Measurements from ENCODE around the gene FAM135A. TPM values are rescaled to one million over a fixed set of nuclear protein-coding genes. Genes with fewer than 3 reads are reported as not detected.

FAM135A gene
- polyA plus RNA-seq, 1 experiment = 2.9 TPM

DNA sequence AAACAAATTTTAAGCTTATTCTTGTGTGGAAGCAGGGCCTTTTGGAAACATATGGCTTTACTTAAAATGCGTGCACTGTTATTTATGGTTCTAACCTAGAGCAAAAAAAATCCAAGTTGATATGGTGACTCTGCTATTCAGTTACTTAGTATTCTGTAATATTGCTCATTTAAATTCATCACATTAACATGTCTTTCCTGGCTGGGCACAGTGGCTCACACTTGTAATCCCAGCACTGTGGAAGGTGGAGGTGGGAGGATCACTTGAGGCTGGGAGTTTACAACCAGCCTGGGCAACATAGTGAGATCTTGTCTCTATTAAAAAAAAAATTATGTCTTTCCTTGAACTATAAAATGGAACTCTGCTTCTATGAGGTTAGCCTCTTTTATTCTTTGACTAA is 95.6 kb downstream of the FAM135A start:
- POLR2A ChIA-PET = no interaction called here
- Histone ChIP-seq H3K4me3 (ENCODE audit: low read depth, low read length) (no peak overlapping the region), H3K27me3 (ENCODE audit: control insufficient read depth, insufficient read depth, low read length) (no peaks in the 10 kb centered on the region), H3K36me3 (ENCODE audit: control insufficient read depth, insufficient read depth, low read length) (no peaks in the 10 kb centered on the region)
- TF ChIP-seq, protein P1, sequence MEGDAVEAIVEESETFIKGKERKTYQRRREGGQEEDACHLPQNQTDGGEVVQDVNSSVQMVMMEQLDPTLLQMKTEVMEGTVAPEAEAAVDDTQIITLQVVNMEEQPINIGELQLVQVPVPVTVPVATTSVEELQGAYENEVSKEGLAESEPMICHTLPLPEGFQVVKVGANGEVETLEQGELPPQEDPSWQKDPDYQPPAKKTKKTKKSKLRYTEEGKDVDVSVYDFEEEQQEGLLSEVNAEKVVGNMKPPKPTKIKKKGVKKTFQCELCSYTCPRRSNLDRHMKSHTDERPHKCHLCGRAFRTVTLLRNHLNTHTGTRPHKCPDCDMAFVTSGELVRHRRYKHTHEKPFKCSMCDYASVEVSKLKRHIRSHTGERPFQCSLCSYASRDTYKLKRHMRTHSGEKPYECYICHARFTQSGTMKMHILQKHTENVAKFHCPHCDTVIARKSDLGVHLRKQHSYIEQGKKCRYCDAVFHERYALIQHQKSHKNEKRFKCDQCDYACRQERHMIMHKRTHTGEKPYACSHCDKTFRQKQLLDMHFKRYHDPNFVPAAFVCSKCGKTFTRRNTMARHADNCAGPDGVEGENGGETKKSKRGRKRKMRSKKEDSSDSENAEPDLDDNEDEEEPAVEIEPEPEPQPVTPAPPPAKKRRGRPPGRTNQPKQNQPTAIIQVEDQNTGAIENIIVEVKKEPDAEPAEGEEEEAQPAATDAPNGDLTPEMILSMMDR (IDR thresholded peaks at IDR 0.05; ENCODE audit: insufficient read depth, low read depth, low read length) = no peak
- CTCF ChIA-PET = interaction anchor here (0.9 kb wide), 1 partner anchor 11 kb away, joined by 3 read pairs; no protein-coding TSS in a partner anchor
- no peak for DNase-seq (ENCODE audit: low read depth)

DNA sequence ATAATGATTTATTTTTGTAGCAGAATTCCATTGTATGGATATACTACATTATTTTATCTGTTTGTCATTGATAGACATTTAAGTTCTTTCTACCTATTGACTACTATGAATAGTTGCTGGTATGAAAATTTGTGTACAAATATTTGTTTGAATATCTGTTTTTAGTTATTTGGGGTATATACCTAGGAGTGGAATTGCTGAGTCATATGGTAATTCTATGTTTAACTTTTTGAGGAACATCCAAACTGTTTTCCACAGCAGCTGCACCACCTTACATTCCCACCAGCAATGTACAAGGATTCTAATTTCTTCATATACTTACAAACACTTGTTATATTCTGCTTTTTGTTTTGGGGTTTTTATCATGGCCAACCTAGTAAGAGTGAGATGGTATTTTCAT is 97.3 kb downstream of the FAM135A start:
- TF ChIP-seq, protein P1 (IDR thresholded peaks at IDR 0.05; ENCODE audit: insufficient read depth, low read depth, low read length) = no peak
- H3K4me3 ChIP-seq (ENCODE audit: low read depth, low read length) = no peak overlapping the region
- POLR2A ChIA-PET = no interaction called here
- no peaks in the 10 kb centered on the region for H3K27me3 ChIP-seq (ENCODE audit: control insufficient read depth, insufficient read depth, low read length)
- CTCF ChIA-PET = interaction anchor here (0.9 kb wide), 1 partner anchor 10 kb away, joined by 3 read pairs; no protein-coding TSS in a partner anchor
- H3K36me3 ChIP-seq (ENCODE audit: control insufficient read depth, insufficient read depth, low read length) = no peaks in the 10 kb centered on the region
- DNase-seq (ENCODE audit: low read depth) = no peak

DNA sequence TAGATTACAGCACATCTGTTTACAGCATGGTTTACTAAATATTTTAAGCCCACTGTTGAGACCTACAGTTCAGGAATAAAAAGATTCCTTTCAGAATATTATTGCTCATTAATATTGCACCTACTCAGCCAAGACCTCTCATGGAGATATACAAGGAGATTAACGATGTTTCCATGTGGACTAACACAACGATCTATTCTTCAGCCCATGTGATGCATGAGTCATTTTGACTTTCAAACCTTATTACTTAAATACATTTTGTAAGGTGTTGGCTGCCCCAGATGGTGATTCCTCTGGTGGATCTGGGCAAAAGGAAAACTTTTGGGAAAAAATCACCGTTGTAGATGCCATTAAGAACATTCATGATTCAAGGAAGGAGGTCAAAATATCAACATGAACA is 105.4 kb downstream of the FAM135A start:
- no peaks in the 10 kb centered on the region for H3K27me3 ChIP-seq (ENCODE audit: control insufficient read depth, insufficient read depth, low read length)
- no peaks in the 10 kb centered on the region for H3K36me3 ChIP-seq (ENCODE audit: control insufficient read depth, insufficient read depth, low read length)
- TF ChIP-seq, protein P1 (IDR thresholded peaks at IDR 0.05; ENCODE audit: insufficient read depth, low read depth, low read length) = no peak
- ChIA-PET CTCF (no interaction called here), POLR2A (no interaction called here)
- no peak overlapping the region for H3K4me3 ChIP-seq (ENCODE audit: low read depth, low read length)
- no peak for DNase-seq (ENCODE audit: low read depth)

DNA sequence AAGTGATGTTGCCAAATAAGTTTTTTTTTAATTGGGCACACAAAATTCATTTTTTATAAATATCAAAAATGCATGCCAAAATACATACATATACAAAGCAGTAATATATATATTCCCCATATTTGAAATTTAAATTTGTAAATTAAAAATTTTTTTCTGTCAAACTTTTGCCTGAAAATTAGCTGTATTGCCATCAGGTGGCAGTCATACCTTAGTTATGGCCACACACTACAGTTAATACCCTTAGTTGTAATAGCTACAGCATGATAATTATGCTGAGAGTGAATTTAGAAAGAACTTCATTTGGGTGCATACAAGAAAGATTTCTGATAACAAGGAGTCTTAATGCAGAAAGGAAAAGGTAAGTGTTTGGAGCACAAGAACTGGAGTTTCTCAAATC is 107.3 kb downstream of the FAM135A start:
- DNase-seq (ENCODE audit: low read depth) = no peak
- ChIA-PET POLR2A (no interaction called here), CTCF (interaction anchor here (0.6 to 1.5 kb wide), 7 partner anchors 11 to 363 kb away, joined by 3 to 5 read pairs (median 4); no protein-coding TSS in a partner anchor)
- Histone ChIP-seq H3K27me3 (ENCODE audit: control insufficient read depth, insufficient read depth, low read length) (no peaks in the 10 kb centered on the region), H3K4me3 (ENCODE audit: low read depth, low read length) (no peak overlapping the region), H3K36me3 (ENCODE audit: control insufficient read depth, insufficient read depth, low read length) (no peaks in the 10 kb centered on the region)
- TF ChIP-seq, protein P1 (IDR thresholded peaks at IDR 0.05; ENCODE audit: insufficient read depth, low read depth, low read length) = peak; percentile 35

DNA sequence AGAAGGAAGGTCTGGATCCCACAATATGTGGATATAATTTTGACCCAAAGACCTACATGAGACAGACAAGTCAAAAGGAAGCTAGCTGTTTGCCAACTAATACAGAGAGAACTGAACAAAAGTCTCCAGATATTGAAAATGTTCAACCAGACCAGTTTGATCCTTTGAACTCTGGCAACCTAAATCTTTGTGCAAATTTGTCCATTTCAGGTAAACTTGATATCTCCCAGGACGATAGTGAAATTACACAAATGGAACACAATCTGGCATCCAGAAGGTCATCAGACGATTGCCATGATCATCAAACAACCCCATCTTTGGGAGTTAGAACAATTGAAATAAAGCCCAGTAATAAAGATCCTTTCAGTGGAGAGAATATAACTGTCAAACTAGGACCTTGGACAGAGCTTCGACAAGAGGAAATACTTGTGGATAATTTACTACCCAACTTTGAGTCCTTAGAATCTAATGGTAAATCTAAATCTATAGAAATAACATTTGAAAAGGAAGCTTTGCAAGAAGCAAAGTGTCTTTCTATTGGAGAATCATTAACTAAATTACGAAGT is 111.5 kb downstream of the FAM135A start:
- CTCF ChIA-PET = no interaction called here
- H3K27me3 ChIP-seq (ENCODE audit: control insufficient read depth, insufficient read depth, low read length) = no peaks in the 10 kb centered on the region

More for the DNA sequence above, 111.5 kb downstream of the FAM135A start:
- TF ChIP-seq, protein P1 (IDR thresholded peaks at IDR 0.05; ENCODE audit: insufficient read depth, low read depth, low read length) = no peak
- POLR2A ChIA-PET = no interaction called here
- DNase-seq (ENCODE audit: low read depth) = no peak
- Histone ChIP-seq H3K4me3 (ENCODE audit: low read depth, low read length) (no peak overlapping the region), H3K36me3 (ENCODE audit: control insufficient read depth, insufficient read depth, low read length) (no peaks in the 10 kb centered on the region)
